IMR-90 (cell line): ENCODE data around the gene FAM124A.

Source experiments
- BHLHE40 ChIP-seq: fragments of 150-350 bp; IDR thresholded peaks from 2 replicates; pipeline ENCODE4 v1.6.1; 2016; ENCODE audit warnings: mild to moderate bottlenecking, low read depth, low read length
- CTCF ChIP-seq: conservative IDR thresholded peaks from 2 replicates; pipeline ENCODE4 v1.5.1; 2012; ENCODE audit warnings: mild to moderate bottlenecking, low read depth, low read length, improper control_type of control experiment
- FOS ChIP-seq: fragments of 150-350 bp; IDR thresholded peaks from 2 replicates; pipeline ENCODE4 v1.6.1; 2016; ENCODE audit warnings: low read depth, low read length
- POLR2A ChIP-seq: IDR thresholded peaks from 2 replicates; pipeline ENCODE4 v1.6.1; 2012; ENCODE audit warnings: mild to moderate bottlenecking, low read depth, low read length
- RAD21 ChIP-seq: IDR thresholded peaks from 2 replicates; pipeline ENCODE4 v1.6.1; 2012; ENCODE audit warnings: low read length, improper control_type of control experiment
- RCOR1 ChIP-seq: IDR thresholded peaks from 2 replicates; pipeline ENCODE4 v1.6.1; 2012; ENCODE audit warnings: mild to moderate bottlenecking, low read length, improper control_type of control experiment; ENCODE audit not compliant: insufficient replicate concordance
- RFX5 ChIP-seq: IDR thresholded peaks from 2 replicates; pipeline ENCODE4 v1.8.0; 2012; ENCODE audit warnings: low read depth, mild to moderate bottlenecking, low read length, moderate library complexity
- USF2 ChIP-seq: fragments of 150-350 bp; IDR thresholded peaks from 2 replicates; pipeline ENCODE4 v1.6.1; 2017; ENCODE audit warnings: mild to moderate bottlenecking, antibody characterized with exemption, low read length, low read depth

DNA sequence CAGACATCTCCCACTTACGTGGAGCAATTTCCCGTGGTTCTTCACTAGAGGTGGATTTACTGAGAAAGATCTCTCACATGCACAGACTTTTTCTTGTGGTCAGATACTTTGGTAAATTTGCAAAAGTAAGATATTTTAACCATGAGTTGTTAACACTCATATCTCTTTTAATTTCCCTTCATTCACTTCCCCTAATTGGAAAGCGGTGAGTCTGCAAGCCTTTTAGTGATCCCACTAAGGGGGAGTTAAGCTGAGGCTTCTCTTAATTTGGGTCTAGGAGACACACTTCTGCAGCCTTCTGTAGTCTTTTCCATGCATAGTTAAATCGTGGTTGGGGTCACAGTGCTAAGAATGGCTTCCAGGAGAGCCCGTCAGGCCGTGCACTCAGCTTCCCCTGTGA is 86.6 kb downstream of the FAM124A start:
- TF ChIP-seq RFX5 (no peak), CTCF (no peak), POLR2A (no peak), FOS (no peak), RAD21 (no peak), RCOR1 (no peak), BHLHE40 (no peak), USF2 (no peak)
